ENCODE results near the gene WDR19.
"Not testable (repeated sequence)": the region's sequence is repeated elsewhere in the genome, so short reads cannot be mapped to it uniquely, and the experiment has no call there.

WDR19 gene

DNA sequence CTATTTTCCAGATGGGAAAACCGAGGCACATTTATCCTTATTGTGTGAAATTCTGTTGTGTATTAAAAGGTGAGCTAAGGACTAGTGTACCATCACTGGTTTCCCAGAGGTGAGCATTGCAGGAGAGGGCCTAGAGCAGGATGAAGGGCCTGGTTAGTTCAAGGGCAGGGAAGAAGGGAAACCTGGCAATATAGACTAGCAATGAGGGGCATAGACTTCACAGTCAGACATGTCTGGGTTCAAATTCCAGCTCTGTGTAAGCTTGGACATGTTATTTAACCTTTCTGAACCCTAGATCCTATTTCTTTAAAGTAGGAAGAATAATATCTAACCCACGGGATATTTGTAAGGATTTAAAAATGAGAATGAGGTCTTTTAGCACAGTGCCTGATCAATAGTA is 50.8 kb downstream of the WDR19 start:
- DNase-seq (ENCODE audit: low read depth) = no peak

DNA sequence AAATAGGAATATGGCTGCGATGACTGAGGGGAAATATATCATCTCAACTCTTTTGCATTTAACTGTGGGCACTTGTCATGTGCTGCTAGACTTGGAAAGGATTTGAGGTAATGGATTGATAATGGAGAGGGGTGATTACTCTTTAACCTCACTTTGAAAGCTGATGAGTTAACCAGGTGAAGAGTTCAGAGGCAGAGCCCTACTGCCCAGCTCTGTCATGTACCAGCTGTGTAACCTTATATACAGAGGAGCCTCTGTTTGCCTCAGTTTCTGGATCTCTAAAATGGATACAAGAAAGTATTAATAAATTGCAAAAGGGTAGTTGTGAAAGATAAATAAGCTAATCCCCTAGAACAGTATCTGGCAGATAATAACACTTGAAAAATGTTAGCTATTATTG is 51.5 kb downstream of the WDR19 start:
- DNase-seq (ENCODE audit: low read depth) = no peak

DNA sequence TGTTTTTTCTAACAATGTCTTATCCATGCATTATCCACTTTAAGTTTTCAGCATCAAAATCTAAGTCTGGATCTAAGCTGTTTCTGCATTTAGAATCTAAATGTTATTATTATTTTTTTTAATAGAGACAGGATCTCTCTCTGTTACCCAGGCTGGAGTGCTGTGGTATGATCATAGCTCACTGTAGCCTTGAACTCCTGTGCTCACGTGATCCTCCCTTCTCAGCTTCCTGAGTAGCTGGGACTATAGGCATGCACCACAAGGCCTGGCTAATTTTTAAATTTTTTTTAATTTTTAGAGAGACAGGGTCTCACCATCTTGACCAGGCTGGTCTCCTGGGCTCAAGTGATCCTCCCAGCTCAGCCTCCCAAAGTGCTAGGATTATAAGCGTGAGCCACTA is 52.7 kb downstream of the WDR19 start:
- DNase-seq (ENCODE audit: low read depth) = no peak

DNA sequence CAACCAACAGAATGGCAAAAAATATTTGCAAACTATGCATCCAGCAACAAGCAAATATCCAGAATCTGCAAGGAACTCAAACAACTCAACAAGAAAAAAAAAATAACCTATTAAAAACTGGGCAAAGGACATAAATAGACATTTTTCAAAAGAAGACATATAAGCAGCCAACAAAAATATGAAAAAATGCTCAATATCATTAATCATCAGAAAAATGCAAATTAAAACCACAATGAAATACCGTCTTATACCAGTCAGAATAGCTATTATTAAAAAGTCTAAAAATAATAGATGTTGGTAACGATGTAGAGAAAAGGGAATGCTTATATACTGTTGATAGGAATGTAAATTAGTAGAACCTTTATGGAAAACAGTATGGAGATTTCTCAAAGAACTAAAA is 53.4 kb downstream of the WDR19 start:
- no peak for DNase-seq (ENCODE audit: low read depth)

DNA sequence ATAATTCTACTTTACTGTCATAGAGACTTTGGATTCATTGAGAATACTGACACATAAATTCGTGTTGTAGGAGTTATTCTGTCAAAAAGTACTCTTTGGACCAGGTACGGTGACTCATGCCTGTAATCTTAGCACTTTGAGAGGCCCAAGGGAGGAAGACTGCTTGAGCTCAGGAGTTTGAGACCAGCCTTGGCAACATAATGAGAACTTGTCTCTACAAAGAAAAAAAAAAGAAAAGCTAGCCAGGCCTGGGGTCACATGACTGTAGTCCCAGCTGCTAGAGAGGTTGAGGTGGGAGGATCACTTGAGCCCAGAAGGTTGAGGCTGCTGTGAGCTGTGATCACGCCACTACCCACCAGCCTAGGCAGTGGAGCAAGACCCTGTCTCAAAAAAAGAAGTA is 54.9 kb downstream of the WDR19 start:
- no peak for DNase-seq (ENCODE audit: low read depth)

DNA sequence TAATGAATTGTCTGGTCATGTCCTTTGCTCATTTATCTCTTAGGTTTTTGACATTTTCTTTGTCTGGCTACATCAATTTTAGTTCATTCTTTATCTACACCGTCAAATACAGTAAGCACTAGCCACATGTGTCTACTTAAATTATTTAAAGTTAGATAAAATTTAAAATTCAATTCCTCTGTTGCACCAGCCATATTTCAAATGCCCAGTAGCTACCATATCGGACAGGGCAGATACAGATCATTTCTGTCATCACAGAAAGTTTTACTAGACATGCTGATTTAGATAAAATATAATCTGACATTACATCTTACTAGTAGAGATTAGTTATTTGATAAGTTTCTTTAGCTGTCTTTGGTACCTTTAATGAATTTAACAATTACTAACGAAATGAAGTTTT is 61.1 kb downstream of the WDR19 start:
- no peak for DNase-seq (ENCODE audit: low read depth)

DNA sequence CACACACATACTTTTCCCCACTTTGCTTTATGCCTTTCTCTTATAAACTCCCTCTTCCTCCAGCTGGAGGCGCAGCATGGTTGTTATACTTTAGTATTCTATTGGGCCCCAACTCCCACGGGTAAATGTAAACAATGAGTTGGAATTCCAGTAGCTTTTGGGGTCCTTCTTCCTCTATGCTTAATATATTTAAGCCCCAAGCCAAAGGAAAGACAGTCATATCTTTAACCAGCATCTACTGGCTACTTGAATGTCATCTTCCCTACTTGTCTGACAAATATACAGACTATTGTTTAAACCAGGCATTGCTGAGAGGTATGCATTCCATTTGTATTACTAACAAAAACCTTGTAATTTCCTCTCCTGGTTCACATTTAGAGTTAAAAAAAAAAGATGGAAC is 72.9 kb downstream of the WDR19 start:
- peak; percentile 34 for DNase-seq (ENCODE audit: low read depth)

DNA sequence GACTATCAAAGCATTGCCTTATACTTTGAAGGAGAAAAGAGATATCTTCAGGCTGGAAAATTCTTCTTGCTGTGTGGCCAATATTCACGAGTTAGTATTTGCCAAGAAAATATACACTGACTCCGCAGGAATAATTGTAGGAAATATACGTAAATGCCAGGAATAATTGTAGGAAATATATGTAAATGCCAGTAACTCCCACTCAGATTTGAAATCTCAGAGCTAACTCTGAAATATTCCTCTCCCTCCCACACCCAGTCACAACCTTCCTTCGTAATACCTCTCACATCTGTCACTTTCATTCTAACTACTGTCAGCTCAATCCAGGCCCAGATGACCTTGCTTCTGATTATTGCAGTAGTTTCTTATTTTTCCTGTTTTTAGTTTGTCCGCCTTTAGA is 73.5 kb downstream of the WDR19 start:
- no peak for DNase-seq (ENCODE audit: low read depth)

DNA sequence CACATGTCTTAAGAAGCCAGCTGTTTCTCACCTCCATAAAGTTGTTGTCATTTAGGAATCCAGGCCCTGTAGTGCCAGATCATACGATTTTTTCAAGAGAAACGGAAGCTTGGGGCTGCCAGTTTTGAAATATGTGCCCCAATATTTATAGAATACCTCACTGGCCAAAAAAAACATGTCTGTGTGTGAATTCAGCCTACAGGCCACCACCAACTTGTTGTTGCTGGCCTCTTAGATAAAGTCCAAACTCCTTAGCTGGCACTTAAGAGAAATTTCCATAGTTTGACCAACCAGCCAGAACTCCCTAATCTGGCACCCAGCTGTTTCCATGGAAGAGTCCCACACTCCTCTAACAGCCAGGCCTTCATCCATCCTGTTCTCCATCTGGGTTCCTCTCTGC is 74.1 kb downstream of the WDR19 start:
- peak; percentile 26 for DNase-seq (ENCODE audit: low read depth)

DNA sequence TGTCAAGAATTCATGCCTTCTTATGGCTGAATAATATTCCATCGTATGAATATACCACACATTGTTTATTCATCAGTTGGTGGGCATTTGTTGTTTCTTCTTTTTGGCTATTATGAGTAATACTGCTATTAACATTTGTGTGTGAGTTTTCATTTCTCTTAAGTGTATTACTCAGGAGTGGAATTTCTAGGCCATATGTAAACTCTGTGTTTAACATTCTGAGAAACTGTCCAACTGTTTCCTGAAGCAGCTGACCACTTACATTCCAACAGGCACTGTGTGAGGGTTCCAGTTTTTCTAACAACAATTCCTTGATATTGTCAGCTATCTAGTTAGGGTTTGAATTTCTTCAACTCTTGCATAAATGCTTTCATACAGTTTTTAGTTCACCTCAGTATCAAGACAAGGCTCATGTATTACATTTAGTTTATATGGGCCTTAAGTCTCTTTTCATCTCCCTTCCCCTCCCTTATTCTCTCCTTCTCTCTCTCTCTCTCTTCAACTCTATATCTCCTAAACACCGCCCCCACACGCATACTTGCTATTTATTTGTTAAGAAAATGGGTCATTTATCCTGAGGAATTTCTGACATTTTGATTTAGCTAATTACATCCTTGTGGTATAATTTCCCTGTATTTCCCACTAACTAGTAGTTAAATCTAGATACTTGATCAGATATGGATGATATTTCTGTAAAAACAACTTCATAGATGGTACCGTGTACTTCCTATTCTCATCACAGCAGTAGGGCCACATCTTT is 77.4 kb downstream of the WDR19 start:
- no peak for DNase-seq (ENCODE audit: low read depth)

DNA sequence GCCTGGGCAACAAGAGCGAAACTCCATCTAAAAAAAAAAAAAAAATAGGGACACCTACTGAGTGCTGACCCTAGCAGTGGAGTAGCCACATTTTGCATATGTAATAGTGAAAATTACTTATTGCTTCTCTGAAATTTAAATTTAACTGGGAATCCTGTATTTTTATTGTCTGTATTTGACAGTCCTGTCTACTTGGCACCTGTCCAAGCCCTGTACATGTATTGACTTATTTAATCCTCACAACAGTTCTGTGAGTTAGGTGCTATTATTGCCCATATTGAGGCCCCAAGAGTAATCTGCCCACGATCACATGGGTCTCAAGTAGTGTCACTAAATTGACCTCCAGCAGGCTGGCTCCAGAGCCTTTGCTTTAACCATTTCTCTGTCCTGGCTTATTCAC is 81.6 kb downstream of the WDR19 start:
- no peak for DNase-seq (ENCODE audit: low read depth)

DNA sequence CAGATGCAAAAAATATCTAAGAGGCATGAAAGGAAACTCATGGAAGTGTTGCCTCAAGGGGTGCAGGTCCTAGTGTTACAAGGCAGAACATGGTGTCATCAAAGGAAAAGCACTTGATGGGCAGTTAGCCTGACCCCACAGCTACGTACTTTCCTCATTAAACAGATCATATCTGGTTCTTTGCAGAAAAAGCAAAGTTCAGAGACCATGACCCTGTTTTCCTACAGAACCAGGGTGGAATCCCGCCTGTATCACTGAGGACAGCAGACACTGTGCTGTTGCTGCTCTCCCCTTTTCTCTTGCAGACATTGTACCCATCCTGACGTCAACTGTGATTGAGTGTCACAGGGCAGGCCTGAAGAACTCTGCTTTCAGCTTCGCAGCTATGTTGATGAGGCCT is 92.2 kb downstream of the WDR19 start:
- no peak for DNase-seq (ENCODE audit: low read depth)

DNA sequence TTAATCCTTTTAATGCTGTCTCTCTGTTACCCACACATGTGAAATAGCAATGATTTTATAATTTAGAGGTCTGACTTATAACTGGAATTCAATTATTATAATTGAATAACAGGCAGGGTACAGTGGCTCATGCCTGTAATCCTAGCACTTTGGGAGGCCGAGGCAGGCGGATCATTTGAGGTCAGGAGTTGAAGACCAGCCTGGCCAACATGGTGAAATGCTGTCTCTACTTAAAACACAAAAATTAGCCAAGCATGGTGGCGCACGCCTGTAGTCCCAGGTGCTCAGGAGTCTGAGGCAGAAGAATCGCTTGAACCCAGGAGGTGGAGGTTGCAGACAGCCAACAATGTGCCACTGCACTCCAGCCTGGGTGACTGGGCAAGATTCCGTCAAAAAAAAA is 95.3 kb downstream of the WDR19 start:
- DNase-seq (ENCODE audit: low read depth) = not testable (repeated sequence)

DNA sequence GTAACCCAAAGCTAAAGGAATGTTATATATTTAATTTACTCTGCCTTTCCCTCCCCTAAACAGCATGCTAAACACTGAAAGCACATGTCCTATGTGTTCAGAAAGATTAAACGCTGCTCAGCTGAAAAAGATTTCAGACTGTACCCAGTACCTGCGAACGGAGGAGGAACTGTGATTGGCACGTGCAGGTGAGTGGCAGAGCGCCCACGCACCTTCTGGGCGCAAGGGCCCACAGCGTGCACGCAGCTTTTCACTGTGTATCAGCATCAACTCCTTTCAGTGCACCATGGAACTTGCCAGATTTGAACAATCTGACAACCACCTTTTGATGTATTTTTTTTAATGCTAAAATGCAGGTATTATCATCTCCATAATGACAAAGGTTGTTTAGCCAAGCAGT is 96.1 kb downstream of the WDR19 start:
- DNase-seq (ENCODE audit: low read depth) = no peak

DNA sequence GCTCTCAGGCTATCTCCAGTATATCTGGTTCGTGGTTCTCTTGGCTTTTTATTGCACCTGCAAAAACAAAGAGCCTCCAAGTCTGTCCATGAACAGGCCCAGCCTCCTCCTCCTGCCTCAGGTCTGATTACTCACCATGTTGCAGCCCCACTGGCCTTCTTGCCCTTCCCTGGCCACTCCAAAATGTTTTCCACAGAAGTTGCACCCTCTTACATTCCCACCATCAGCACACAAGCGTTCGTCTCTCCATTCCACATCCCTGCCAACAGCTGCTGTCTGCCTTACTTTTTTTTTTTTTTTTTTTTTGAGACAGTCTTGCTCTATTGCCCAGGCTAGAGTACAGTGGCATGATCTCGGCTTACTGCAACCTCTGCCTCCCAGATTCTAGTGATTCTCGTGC is 97.1 kb downstream of the WDR19 start:
- DNase-seq (ENCODE audit: low read depth) = no peak

DNA sequence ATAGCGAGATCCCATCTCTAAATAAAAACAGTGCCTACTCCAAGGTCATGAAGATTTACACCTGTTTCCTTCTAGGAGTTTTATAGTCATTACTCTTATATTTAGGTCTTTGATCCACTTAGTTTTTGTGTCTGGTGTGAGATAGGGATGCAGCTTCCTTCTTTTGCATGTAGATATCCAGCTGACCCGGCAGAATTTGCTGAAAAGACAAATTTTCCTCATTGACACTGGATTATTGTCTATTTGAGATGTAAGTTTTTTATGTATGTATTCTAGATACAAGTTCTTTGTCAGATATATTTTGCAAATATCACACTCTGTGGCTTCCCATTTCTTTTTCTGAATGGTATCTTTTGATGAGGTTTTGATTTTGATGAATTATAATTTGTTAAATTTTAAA is 98.4 kb downstream of the WDR19 start:
- no peak for DNase-seq (ENCODE audit: low read depth)

DNA sequence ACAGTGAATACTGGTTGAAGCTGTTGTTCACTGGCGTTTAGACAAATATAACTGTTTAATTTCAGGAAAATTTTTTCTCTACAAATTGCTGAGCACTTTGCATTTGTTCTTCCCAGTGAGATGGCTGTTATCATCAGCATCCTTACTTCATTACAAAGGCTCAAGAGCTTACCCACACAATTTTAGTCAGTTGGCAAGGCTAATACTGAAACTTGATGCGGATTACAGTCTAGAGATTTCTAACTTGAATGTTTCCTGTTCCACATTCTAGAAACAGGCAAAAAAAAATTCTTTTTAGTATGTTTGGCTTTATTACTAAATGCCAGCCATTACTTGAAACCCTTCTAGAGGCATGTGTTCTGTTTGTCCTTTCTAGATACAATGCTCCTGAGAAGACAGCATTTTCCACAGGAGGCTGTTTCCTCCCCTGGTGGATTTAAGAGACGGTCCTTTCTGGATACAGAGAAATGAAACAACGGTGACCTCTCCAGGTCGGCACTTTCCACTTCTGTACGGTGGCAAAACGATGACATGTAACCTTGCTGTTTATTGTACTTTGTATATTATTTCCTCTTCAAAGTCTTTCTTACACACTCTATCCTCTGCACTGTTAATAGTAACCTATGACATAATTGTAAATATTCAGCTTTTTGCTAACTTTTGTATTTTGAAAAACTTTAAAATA is 102.9 kb downstream of the WDR19 start:
- DNase-seq (ENCODE audit: low read depth) = no peak

DNA sequence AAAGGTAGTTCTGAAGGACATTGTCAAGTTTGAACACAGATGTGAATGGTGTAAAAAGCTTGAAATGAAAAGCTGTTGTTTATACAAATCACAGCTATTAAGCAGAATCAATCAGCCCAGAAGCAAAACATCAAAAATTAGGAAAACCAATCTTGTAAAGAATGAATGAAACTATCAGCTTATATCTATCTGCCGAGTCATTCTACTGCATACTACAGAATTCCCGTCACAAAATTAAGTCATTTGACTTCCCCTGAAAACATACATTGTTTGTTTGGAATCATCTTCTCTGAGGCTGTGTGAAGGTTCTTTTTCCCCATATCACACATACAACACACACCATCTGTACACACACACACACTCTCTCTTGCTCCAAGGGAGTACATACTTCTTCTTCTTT is 103.5 kb downstream of the WDR19 start:
- DNase-seq (ENCODE audit: low read depth) = no peak

DNA sequence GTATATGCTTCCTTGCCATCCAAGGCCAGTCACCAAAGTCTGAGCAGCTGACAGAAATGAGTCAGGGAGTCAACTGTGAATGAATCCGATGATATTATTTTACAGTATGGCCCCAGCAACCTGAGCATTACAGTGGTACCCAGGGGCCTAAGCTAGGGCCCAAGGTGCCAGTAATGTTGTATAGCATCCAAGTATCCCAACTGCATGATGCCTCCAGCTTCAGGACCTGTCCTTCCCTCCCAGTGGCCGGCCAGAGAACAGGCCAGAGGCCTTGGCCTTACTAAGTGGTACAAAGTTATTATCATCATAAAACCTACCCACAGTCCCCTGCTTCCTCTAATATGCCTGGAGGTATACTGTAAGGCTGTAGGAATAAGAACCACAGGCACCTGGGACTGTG is 103.9 kb downstream of the WDR19 start:
- DNase-seq (ENCODE audit: low read depth) = no peak

DNA sequence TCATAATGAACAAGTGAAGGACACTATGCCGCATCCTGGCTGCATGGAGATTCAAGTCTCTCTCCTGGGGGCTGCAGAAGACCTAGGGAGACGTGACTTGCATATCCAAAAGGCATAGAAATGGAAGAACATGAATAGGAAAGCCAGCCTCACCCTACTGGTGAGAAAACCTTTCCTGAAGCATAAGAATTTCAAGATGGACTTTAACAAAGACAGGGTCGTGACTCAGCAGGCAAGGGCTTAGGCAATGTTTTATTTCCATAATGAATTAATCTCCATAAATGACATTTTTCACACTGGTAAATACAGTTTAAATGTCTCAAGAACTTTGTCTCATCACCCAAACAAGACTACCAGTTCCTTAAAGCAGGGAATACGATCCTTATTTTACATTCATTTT is 104.9 kb downstream of the WDR19 start:
- DNase-seq (ENCODE audit: low read depth) = no peak

DNA sequence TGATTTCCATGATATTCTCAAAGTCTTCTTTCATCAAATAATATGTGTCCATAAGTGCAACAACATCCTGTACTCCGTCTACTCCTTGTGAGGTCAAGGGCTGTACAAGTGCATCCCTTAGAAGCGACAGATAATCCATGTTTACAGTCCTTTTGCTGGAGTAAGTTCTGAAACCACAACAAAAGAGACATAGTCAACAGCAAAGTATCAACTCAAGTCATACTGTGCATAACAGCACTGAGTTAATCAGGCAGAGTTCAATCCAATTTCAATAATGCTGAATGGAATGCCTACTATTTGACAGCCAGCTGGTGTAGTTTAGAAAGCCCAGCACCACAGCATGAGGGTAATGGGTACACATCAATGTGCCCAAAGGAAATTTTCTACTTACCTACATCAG is 109.4 kb downstream of the WDR19 start:
- no peak for DNase-seq (ENCODE audit: low read depth)

DNA sequence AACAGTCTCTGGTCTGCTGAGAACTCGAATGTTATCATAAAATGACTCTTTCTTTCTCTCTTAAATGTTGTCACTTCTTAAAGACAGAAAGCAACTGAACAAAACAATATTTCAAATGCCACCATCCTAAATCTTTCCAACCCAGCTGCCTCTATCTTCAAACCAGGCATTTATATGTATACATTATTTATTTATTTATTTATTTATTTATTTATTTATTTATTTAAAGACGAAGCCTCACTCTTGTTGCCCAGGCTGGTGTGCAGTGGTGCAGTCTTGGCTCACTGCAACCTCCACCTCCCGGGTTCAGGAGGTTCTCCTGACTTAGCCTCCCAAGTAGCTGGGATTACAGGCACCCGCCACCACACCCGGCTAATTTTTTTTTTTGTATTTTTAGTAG is 110.1 kb downstream of the WDR19 start:
- not testable (repeated sequence) for DNase-seq (ENCODE audit: low read depth)

DNA sequence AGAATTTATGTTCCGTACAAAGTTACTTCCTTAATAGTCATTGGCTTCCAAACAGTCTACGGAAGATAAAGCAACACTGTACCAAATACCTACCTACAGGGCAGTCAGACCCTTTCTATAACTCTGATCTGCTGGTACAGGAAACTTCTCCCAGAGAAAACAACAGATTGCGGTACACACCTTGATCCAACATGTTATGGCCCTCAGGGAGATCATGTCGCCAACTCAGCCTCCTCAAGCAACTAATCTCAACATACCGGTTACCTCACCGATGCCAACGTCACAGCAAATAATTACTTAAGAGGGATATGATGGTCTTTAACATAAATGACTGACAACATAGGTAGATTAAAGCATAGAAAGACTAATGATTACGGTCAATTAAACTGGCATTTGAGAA is 113.5 kb downstream of the WDR19 start:
- no peak for DNase-seq (ENCODE audit: low read depth)

DNA sequence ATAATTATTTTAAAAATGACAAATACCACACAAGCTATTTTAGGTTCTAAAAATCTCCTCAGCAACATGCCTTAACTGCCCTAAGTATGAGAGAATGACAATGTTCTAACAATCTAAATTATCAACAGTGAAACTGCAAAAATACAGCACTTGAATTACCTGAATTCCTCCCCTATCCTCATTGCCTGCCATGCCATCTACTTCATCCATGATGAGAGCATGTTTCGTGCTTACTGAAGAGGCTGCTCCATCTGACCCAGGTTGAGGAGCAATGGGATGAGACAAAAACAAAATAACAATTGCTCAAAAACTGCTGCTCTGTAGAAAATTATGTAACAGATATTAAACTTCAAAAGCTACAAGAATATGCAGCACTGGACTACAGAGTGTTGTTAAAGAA is 120.6 kb downstream of the WDR19 start:
- no peak for DNase-seq (ENCODE audit: low read depth)
